T-helper 1 cell treated with Interleukin-12 subunit alpha and Interleukin-12 subunit beta and Interleukin-4 antibody, amounts not matched to agents 30 ng/mL and 1 ng/mL, for 36 hours (primary cell): ENCODE results near the gene ADNP2. TPM values are rescaled to one million over a fixed set of nuclear protein-coding genes. Genes with fewer than 3 reads are reported as not detected.

Experiments
- intact Hi-C: fragments of 100-400 bp; cut with micrococcal nuclease; formaldehyde crosslinking; loops from one replicate; pipeline ENCODE4 v1.15.1; 2024
- total RNA-seq: library from RNA; stranded (reverse); gene quantifications from 2 replicates; pipeline ENCODE4 v1.2.3, GENCODE V29; 2022

Gene ADNP2
- total RNA-seq, 1 donor from 2014 or later, result 26.4 TPM

DNA sequence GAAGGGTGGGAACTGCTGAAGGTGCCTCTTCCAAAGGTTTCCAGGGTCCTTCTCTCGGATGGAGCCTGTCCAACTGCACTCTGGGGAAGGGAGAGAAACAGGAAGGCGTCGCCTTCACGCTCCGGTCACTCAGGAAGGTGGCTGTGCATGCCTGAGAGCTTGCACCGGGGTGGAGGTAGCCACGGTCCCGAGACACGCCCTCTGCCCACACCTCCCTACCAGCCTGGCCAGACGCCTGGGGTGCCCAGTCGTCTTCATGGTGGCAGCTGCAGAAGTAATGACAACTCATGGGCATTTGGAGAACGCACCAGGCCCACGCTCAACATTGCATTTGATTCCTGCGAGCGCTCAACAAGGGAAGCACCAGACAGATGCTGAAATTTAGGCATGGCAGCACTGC lies 59.9 kb downstream of the ADNP2 start:
- intact Hi-C loops, result no loop called here

DNA sequence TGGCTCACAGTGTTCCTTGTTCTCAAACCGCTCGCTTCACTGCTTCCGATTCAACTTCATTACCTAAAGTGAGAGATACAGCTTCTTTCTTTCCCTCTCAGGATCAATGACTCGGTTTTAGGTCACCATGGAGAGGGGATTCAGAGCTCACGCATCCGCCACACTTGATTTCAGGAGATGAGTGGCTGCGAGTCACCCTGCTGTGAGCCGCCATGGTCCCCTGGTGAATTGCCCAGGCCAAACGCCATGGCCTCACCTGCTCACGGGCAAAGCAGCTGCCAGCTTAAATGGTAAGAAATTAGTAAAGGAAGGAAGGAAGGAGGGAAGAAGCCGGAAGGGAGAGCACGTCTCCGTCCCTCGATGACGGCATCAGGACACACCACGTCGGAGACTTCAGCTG lies 60.5 kb downstream of the ADNP2 start:
- intact Hi-C loops, result no loop called here

DNA sequence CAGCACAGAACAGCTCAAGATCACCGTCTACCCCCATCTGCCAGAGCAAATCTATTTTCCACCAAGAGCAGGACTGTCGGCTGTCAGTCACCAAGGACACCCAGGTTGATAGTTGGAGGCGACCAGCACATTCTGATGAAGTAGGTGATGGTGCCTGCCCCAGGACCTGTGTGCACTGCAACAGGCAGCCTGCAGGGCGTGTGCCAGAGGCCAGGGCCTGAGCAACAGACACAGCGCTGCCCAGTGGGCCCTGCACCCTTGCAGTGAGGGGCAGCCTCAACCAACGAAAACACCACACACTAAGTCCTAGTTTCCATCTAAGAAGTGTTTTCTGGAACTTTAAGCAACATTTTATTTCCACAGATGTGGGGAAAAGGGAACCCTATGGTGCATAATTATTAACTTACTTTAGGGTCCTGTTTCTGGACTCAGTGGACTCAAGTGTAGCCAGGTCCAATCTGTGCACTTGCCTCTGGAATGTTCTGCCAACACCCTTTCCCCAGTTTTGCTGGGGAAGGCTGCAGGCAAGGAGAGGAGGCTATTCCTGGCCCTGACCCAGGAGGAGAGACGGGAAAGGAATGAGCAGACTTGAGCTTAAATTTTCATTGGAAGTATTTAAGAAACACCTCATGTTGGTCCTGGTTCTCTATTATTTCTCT lies 61.5 kb downstream of the ADNP2 start:
- intact Hi-C loops, result loop anchor here (1.0 kb wide), 1 partner anchor 88 kb away; no protein-coding TSS in a partner anchor

DNA sequence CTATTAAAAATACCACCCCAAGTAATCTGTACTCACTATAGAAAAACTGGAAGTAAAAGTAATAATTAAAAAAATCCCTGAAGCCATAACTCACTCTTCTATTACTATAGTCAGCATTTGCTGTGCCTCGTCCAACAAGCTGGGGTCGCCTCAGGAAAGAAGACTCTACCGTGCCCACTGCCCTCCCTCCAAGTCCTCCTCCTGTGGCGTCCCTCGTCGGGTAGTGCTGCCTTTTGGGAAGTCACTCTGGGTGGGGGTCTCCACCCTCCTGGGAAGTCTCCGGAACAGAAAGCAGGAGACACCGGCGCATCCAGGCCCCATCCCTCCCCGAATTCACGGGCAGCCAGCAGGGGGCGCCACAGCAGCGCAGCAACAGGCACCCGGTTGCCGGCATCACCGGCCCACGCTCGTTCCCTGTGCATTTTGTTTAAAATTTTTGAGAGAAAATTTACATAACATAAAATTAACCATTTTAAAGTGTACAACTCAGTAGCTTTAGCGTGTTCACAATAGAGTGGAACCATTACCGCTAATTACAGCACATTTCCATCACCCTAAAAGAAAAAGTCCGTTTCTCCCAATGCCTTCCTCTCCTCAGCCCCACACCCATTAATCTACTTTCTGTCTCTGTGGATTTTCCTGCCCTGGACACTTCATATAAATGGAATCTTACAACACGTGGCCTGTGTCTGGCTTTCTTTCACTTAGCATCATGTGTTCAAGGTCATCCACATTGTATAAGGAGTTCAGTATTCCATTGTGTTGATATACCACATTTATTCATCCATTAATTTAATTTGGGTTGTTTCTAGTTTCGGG lies 62.2 kb downstream of the ADNP2 start:
- intact Hi-C loops, result loop anchor here (1.0 kb wide), 1 partner anchor 87 kb away; no protein-coding TSS in a partner anchor

DNA sequence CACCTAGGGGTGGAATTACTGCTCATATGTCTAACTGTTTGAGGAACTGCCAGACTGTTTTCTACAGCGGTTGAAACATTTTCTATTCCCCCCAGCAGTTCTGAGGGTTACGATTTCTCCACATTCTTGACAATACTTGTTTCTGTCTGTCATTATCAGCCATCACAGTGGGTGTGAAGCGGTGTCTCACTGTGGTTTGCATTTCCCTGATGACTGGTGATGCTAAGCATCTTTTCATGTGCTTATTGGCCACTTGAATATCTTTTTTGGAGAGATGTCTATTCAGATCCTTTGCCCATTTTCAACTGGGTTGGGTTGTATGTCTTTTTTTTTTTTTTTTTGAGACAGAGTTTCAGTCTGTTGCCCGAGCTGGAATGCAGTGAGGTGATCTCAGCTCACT lies 63.0 kb downstream of the ADNP2 start:
- intact Hi-C loops, result no loop called here

DNA sequence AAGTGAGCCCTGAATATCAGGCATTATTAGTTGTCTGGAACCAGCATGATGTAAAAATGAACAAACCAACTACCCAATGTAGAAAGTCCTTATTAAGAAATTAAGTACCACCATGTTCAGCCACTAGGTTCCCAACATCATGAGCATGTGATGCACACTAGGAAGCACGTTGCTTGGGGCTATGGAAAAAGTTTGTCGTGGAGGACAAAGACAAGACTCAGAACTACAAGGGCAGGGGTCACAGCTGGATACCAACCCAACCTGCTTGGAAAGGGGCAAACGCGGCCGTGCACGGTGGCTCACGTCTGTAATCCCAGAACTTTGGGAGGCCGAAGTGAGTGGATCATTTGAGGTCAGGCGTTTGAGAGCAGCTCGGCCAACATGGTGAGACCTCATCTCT lies 64.0 kb downstream of the ADNP2 start:
- intact Hi-C loops, result no loop called here

DNA sequence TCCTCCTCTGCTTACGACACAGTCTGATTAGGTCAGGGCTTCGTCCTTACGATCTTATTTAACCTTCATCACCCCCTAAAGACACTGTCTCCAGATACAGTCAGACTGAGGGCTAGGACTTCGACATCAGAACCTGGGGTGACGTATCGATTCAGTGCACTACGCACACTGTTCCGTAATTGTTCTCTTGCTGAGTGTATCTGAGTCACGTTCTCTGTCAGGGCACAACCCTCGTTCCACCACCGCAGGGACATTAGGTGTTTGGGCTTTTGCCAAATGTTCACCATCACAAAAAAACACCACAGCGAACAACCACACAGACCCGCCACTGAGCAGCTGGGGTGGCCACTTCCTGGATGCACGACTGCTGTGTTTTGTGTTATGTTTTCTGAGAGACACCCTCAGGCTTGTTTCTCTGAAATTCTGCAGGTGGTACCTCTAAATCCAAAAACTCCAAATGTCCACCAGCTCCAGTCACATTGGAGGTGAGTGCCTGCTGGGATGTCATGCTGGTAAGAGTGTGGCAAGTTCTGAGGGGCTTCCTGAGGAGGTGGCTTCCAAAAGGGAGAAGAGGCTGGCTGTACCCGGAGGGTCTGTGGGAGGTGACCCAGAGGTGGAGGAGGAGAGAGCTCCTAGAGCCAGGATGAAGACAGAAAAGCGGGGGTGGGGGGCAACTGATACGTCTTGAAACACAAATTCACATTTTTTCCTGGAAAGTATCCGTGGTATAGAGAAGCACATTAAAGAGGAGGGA lies 66.6 kb downstream of the ADNP2 start:
- intact Hi-C loops, result no loop called here

DNA sequence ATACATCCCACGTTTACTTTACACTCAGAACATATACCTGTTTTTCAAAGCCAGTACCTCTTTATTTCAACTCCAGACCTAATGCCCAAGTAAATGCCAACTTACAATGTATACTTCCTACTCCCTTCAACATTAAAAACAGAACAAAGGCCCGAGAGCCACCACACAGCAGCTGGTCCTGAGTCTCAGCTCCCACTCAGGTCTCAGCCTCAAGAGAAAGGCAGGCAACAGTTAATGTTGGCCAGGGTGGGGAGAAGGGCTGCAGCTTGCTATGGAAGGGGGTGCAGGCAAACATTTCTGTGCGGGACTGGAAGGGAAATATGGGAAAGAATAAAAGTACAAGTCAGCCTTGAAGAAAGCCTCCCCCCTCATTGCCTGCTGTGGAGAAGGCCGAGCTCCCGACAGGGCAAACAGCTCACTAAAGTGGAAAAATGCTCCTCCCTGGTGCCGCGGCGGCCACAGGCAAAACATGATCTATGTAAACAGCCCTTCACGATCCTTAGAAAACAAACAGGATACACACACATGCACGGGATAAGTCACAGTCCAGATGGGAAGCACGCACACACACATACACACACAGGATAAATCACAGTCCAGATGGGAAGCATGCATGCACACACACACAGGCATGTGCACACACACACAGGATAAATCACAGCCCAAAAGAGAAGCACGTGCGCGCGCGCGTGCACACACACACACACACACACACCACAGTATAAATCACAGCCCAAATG lies 67.4 kb downstream of the ADNP2 start:
- intact Hi-C loops, result no loop called here

DNA sequence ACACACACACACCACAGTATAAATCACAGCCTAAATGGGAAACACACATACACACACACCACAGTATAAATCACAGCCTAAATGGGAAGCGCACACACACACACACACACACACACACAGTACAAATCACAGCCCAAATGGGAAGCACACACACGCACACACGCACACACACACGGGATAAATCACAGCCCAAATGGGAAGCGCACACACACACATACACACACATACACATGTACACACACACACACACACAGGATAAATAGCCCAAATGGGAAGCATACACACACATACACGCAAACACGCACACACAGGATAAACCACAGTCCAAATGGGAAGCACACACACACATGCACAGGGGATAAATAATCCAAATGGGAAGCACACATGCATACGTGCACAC lies 68.1 kb downstream of the ADNP2 start:
- intact Hi-C loops, result no loop called here

DNA sequence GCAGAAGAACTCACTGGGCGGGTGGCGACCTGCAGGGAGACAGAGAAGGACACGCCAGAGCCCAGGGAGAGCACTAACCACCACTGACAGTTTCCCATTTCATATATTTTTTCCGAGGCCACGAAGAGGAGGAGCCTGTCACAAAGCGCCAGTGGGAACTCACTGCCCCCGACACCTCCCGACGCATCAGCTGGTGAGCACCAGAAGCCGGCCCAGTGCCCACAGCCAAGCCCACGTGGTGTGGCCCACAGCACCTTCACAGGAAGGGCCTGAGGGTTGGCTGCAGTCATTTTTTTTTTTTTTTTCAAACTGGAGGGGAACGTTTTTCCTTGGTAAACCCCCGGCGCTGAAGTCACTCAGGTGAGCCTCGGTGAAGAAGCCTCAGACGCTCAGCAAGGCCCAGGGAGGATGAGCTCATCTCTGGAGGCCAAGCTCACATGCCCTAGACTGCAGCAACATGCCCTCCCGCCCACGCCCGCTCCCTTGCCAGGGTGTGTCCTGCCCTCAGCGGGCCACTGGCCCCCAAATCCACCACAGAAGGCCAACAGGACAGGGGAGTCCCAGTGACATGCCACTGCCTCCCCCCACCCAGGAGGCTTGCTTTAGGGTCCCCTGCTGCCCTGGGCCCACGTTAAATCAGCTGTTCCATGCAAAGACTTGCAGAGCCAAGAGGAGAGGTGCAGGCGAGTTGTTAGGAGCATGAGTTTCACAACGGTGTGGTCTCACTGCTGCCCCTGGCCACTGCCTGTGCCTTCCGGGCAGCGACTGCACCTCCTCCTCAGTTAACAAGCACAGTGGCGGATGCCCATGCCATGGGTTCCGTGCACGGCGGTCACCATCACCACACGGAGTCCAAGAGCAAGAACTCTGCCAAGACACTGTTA lies 70.1 kb downstream of the ADNP2 start:
- intact Hi-C loops, result no loop called here

DNA sequence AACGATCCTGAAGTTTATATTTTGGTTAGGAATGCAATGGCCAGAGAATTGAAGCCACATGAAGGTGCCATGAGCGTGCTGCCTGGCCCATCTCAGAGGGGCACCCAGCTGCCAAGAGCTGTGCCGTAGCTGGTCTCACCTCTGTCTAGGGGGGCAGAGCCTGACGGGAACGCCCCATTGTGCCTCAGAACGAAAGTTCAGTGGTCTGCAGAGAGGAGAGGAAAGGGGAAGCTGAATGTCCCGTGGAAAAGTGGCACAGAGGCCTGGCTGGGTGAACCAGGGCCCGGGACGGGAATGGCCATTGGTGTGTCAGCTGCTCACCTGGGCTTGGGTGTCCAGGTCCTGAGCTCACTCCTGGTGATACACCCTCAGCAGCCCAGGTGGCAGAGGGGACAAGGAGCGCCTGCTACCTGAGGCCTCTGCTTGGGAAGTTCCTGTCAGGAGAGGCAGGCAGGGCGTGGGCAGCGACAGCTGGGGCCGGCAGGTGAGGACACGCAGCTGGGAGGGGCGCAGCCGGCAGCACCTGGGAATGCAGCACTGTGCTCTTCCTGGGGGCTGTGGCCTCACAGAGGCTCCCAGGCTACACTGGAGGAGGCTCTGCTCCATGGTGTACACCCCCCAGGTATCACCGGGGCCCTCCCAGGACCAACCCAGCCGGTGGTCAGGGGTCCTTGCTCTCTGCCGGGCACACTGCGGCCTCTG lies 70.9 kb downstream of the ADNP2 start:
- intact Hi-C loops, result no loop called here

DNA sequence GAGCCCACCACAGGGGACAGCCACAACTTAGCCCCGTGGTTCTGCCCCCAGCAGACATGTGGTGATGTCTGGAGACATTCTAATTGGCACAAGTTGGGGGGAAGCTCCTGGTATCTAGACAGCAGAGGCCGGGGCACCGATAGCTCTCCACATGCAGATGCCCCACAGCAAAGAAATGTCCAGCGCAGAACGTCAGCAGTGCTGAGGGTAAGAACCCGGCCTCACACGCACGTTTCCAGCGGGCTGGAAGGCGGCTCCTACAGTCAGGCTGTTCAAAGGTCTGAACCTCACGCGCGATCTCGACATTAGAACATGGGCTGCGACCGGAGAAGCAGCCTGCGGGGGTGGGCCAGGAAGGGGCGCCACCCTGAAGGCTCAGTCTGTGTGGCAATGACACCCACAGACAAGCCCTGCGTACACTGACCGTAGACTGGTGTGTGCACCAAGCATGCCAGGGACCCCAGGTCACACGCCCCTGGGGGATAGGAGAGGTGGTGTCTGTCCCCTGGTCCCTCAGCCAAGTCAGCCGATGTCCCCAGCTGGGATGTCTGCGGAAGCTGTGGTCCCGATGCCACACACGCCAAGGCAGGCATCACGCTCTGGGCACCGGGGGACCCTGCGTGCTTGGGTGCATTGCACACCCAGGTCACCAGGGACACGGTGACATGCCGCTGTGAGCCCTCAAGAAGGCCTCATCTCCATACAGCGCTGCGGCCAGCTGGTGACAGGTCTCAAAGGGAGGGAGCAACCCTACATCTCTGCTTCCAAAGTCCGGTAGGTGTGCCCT lies 71.9 kb downstream of the ADNP2 start:
- intact Hi-C loops, result no loop called here

DNA sequence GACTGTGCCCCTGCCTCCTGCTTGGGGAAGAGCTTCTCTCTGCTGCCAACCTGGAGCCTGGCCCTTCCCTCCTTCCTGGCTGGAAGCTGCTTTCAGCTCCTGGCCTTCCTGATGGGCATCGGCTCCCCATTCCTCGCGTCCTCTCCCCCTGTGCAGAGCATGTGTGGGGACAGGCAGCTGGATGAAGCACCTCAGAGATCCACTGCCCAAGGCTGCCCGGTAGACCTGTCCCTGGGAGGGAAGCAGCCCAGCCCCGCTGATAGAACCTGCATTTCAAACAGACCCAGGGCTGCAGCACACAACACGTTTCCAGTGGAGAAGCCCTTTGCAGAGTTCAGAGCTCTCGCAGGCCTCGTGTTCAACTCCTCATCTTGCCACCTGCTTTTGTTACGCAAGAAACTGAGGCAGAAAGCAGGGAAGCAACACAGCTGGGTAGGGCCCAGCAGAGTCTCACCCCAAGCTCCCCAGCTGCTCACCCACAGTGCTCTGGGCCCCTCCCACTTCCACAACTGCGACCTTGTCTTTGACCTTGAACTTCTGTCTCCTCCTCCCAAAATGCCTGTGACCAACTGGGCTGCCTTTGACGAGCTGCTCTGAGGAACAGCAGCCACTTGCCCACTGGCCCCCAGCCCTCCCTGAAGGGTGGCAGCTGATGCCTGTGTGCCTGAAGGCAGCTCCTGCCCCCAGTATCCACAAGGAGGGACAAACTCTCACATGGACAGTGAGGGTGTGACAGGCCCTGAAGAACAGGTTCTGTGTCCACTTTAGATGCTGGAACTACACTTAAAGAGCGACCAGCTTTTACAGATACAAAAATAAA lies 72.8 kb downstream of the ADNP2 start:
- intact Hi-C loops, result no loop called here

DNA sequence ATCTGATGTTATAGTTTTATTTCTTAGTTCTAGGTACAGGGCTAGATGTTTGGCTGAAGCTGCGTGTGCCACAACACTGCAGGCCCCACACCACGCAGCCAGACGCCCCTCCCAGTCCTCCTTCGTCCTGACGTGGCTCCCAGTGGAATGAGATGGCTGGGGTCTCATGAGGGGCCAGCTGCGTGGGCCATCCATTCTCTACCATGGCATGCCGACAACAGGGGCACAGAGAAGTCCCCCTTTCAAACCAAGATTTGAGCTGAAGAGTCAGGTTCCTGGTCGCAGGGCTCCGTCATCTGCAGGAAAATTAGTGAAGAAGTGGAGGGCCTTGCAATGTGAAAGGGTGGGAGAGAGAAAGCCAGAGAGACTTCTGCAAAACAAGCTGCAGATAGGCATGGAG lies 73.8 kb downstream of the ADNP2 start:
- intact Hi-C loops, result no loop called here

DNA sequence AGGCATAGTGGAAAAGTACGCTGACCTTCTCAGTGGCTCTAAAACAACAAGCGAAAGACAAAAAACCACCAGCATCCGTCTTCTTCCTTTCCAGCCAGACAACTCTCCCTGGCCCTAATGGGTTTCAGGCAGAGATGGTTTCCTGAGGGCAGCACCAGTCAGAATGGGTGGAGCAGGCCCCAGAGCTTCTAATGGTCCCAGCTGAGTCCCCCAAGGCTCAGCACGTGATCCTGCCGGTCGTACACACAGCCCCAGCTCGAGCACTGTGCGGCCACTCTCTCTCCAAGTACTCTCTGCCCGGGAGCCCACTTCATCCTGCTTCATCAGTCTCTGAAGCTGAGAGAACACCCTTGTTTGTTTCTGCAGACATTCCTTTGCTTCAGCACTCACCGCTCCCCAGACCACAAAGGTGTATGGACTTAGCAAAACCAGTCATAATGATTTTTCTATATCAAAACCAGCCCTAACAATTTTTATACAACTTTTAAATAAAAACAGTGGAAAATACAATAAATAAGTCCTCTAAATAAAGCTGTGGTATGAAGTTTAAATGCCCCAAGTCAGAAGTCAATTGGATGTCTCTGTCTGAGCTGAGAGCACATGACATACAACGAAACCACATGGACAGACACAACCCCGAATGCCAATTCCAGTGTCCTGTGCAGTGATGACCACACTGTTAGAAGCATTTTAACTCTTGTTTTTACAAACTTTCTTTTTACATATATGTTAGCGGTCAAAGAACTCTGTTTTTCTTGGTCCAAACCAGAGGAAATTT lies 74.4 kb downstream of the ADNP2 start:
- intact Hi-C loops, result no loop called here

DNA sequence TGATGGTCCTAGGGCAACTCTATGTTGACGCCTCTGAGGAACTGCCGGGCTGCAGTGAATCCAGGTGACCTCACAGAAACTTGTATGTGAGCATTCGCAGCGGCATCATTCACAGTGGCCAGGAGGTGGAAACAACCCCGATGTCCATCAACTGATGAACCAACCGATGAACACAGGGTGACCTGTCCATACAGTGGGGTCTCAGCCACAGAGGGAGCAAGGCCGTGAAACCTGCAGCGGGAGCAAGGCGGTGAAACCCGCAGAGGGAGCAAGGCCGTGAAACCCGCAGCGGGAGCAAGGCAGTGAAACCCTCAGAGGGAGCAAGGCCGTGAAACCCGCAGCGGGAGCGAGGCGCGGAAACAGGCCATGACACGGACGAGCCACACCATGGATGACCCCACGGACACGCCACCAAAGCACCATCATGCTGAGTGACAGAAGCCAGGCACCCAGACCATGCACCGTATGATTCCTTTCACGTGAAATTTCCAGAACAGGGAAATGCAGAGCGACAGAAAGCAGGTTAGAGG lies 75.2 kb downstream of the ADNP2 start:
- intact Hi-C loops, result no loop called here

DNA sequence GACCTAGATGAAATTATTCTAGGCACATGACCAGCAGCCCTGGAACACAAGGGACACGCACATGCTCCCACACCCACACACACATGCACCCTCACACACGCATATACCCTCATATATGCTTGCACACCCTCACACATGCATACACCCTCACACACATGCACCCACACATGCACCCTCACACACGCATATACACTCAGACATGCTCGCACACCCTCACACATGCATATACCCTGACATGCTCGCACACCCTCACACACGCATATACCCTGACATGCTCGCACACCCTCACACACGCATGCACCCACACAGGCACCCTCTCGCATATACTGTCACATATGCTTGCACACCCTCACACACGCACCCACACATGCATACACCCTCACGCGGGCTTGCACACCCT lies 76.5 kb downstream of the ADNP2 start:
- intact Hi-C loops, result no loop called here
